Activated naive CD4-positive, alpha-beta T cell treated with anti-CD3 and anti-CD28 coated beads, Interleukin-2, amount 10 ng/mL, durations not matched to agents 7 days and 5 days (primary cell): ENCODE data around the gene LRRC27.

Experiments used
- CTCF ChIA-PET: fragments of 350-600 bp; sonication (Branson Sonifier 250); formaldehyde crosslinking; loops from one replicate; lab custom pipeline; 2021; ENCODE audit warnings: antibody characterized with exemption; lab: Charles Lee
- DNase-seq: peaks from one replicate; pipeline ENCODE4 v3.0.0-alpha.2; 2020
- H3K27ac Mint-ChIP-seq: one replicate; pipeline ENCODE4 v1.8.0; 2021; ENCODE audit warnings: mild to moderate bottlenecking, moderate library complexity, mixed read lengths
- H3K27me3 Mint-ChIP-seq: one replicate; pipeline ENCODE4 v1.8.0; 2021; ENCODE audit warnings: mild to moderate bottlenecking, mixed read lengths
- H3K36me3 Mint-ChIP-seq: one replicate; pipeline ENCODE4 v1.8.0; 2021; ENCODE audit warnings: mixed read lengths
- H3K4me1 Mint-ChIP-seq: one replicate; pipeline ENCODE4 v1.8.0; 2021; ENCODE audit warnings: mixed read lengths
- H3K4me3 Mint-ChIP-seq: one replicate; pipeline ENCODE4 v1.8.0; 2021; ENCODE audit warnings: mild to moderate bottlenecking, moderate library complexity, mixed read lengths
- H3K9me3 Mint-ChIP-seq: one replicate; pipeline ENCODE4 v1.8.0; 2021; ENCODE audit warnings: mixed read lengths

LRRC27 gene

GRCh38 chr10:132397671-132398565, 65.9 kb downstream of the LRRC27 start:
- peak; percentile 60 for DNase-seq
- CTCF ChIA-PET: interaction anchor here (0.8 to 2.5 kb wide), 4 partner anchors 10 to 56 kb away, joined by 3 to 13 read pairs (median 4); no protein-coding TSS in a partner anchor
- Mint-ChIP-seq H3K4me1 (peaks cover 12% of the 10 kb centered on the region), H3K36me3 (peaks cover 4% of the 10 kb centered on the region), H3K27me3 (peaks cover 7% of the 10 kb centered on the region), H3K4me3 (peak overlapping the region; percentile 85), H3K27ac (peak overlapping the region; percentile 67), H3K9me3 (no peaks in the 10 kb centered on the region)

GRCh38 chr10:132398566-132398991, 66.6 kb downstream of the LRRC27 start:
- Mint-ChIP-seq H3K36me3 (peaks cover 4% of the 10 kb centered on the region), H3K9me3 (no peaks in the 10 kb centered on the region), H3K27me3 (peaks cover 3% of the 10 kb centered on the region), H3K4me1 (peaks cover 12% of the 10 kb centered on the region), H3K27ac (no peak overlapping the region), H3K4me3 (peak overlapping the region; percentile 85)
- no peak for DNase-seq
- CTCF ChIA-PET: interaction anchor here (0.8 to 2.5 kb wide), 2 partner anchors 48 to 55 kb away, joined by 3 to 13 read pairs; no protein-coding TSS in a partner anchor

GRCh38 chr10:132399117-132400035, 67.4 kb downstream of the LRRC27 start:
- Mint-ChIP-seq H3K27ac (no peak overlapping the region), H3K36me3 (peaks cover 4% of the 10 kb centered on the region), H3K4me1 (peaks cover 12% of the 10 kb centered on the region), H3K4me3 (peak overlapping the region; percentile 15), H3K27me3 (no peaks in the 10 kb centered on the region), H3K9me3 (no peaks in the 10 kb centered on the region)
- no peak for DNase-seq
- CTCF ChIA-PET: interaction anchor here (0.8 to 2.5 kb wide), 2 partner anchors 47 to 48 kb away, joined by 4 to 13 read pairs; no protein-coding TSS in a partner anchor

GRCh38 chr10:132400041-132400546, 68.1 kb downstream of the LRRC27 start:
- Mint-ChIP-seq H3K4me1 (peaks cover 12% of the 10 kb centered on the region), H3K27me3 (no peaks in the 10 kb centered on the region), H3K4me3 (no peak overlapping the region), H3K27ac (no peak overlapping the region), H3K36me3 (peaks cover 4% of the 10 kb centered on the region), H3K9me3 (no peaks in the 10 kb centered on the region)
- CTCF ChIA-PET: interaction anchor here (0.8 kb wide), 1 partner anchor 47 kb away, joined by 4 read pairs; no protein-coding TSS in a partner anchor
- no peak for DNase-seq

GRCh38 chr10:132400547-132401151, 68.7 kb downstream of the LRRC27 start:
- Mint-ChIP-seq H3K4me3 (no peak overlapping the region), H3K27me3 (no peaks in the 10 kb centered on the region), H3K36me3 (peaks cover 6% of the 10 kb centered on the region), H3K27ac (no peak overlapping the region), H3K9me3 (no peaks in the 10 kb centered on the region), H3K4me1 (peaks cover 12% of the 10 kb centered on the region)
- no peak for DNase-seq
- CTCF ChIA-PET: no interaction called here

GRCh38 chr10:132401401-132402118, 69.6 kb downstream of the LRRC27 start:
- CTCF ChIA-PET: interaction anchor here (0.7 kb wide), 1 partner anchor 60 kb away, joined by 3 read pairs; no protein-coding TSS in a partner anchor
- Mint-ChIP-seq H3K4me1 (peaks cover 12% of the 10 kb centered on the region), H3K36me3 (peaks cover 10% of the 10 kb centered on the region), H3K9me3 (no peaks in the 10 kb centered on the region), H3K27me3 (no peaks in the 10 kb centered on the region), H3K4me3 (no peak overlapping the region), H3K27ac (no peak overlapping the region)
- no peak for DNase-seq

GRCh38 chr10:132402781-132403241, 70.8 kb downstream of the LRRC27 start:
- DNase-seq: no peak
- no peaks in the 10 kb centered on the region for H3K27me3 Mint-ChIP-seq
- no peak overlapping the region for H3K27ac Mint-ChIP-seq
- no peak overlapping the region for H3K4me3 Mint-ChIP-seq
- CTCF ChIA-PET: no interaction called here
- peaks cover 10% of the 10 kb centered on the region for H3K36me3 Mint-ChIP-seq
- peaks cover 13% of the 10 kb centered on the region for H3K4me1 Mint-ChIP-seq
- no peaks in the 10 kb centered on the region for H3K9me3 Mint-ChIP-seq

GRCh38 chr10:132403511-132404168, 71.6 kb downstream of the LRRC27 start:
- H3K4me1 Mint-ChIP-seq: peaks cover 15% of the 10 kb centered on the region
- H3K36me3 Mint-ChIP-seq: peaks cover 12% of the 10 kb centered on the region
- CTCF ChIA-PET: interaction anchor here (0.6 kb wide), 1 partner anchor 43 kb away, joined by 3 read pairs; no protein-coding TSS in a partner anchor
- H3K27ac Mint-ChIP-seq: no peak overlapping the region
- H3K4me3 Mint-ChIP-seq: no peak overlapping the region
- H3K9me3 Mint-ChIP-seq: no peaks in the 10 kb centered on the region
- no peak for DNase-seq
- H3K27me3 Mint-ChIP-seq: no peaks in the 10 kb centered on the region

GRCh38 chr10:132404169-132404880, 72.3 kb downstream of the LRRC27 start:
- DNase-seq: no peak
- Mint-ChIP-seq H3K27ac (no peak overlapping the region), H3K4me3 (no peak overlapping the region), H3K27me3 (no peaks in the 10 kb centered on the region), H3K9me3 (no peaks in the 10 kb centered on the region), H3K4me1 (peaks cover 16% of the 10 kb centered on the region), H3K36me3 (peaks cover 12% of the 10 kb centered on the region)
- CTCF ChIA-PET: interaction anchor here (0.6 kb wide), 1 partner anchor 43 kb away, joined by 3 read pairs; no protein-coding TSS in a partner anchor

- Mint-ChIP-seq H3K36me3 (peaks cover 8% of the 10 kb centered on the region), H3K4me3 (no peak overlapping the region)
Observed at GRCh38 chr10:132404911-132405462, 73.0 kb downstream of the LRRC27 start.

GRCh38 chr10:132405463-132405991, 73.5 kb downstream of the LRRC27 start:
- Mint-ChIP-seq H3K36me3 (peaks cover 8% of the 10 kb centered on the region), H3K9me3 (no peaks in the 10 kb centered on the region), H3K27me3 (no peaks in the 10 kb centered on the region), H3K4me3 (no peak overlapping the region), H3K4me1 (peaks cover 16% of the 10 kb centered on the region), H3K27ac (no peak overlapping the region)
- no peak for DNase-seq
- CTCF ChIA-PET: interaction anchor here (1.6 kb wide), 1 partner anchor 18 kb away, joined by 4 read pairs; no protein-coding TSS in a partner anchor

More at GRCh38 chr10:132404911-132405462, 73.0 kb downstream of the LRRC27 start:
- peaks cover 16% of the 10 kb centered on the region for H3K4me1 Mint-ChIP-seq
- H3K27ac Mint-ChIP-seq: no peak overlapping the region
- DNase-seq: no peak
- H3K9me3 Mint-ChIP-seq: no peaks in the 10 kb centered on the region
- CTCF ChIA-PET: no interaction called here
- no peaks in the 10 kb centered on the region for H3K27me3 Mint-ChIP-seq
